AG04450 (cell line): Measurements from ENCODE around the gene ANKS1B. TPM values are rescaled to one million over a fixed set of nuclear protein-coding genes. Genes with fewer than 3 reads are reported as not detected.

Source experiments
- CTCF ChIA-PET: fragments of 300-600, 350-600 bp; formaldehyde crosslinking; extraction: SDS; loops from one replicate; lab custom pipeline; 2022; ENCODE audit warnings: antibody characterized with exemption, inconsistent platforms; lab: Charles Lee
- POLR2A ChIA-PET: fragments of 350-600 bp; formaldehyde crosslinking; extraction: SDS; loops from one replicate; lab custom pipeline; 2021; ENCODE audit warnings: antibody characterized with exemption, inconsistent platforms; lab: Yijun Ruan, JAX
- DNase-seq: peaks from one replicate; pipeline ENCODE4 v3.0.0-alpha.2; 2011; ENCODE audit warnings: low read depth, low spot score
- H3K27ac ChIP-seq: one replicate; pipeline ENCODE4 v1.5.1; 2012; ENCODE audit warnings: low read depth, low read length, control low read depth
- H3K27me3 ChIP-seq: one replicate; pipeline ENCODE4 v1.6.0; 2012; ENCODE audit warnings: low read length; ENCODE audit not compliant: control insufficient read depth, insufficient read depth
- H3K4me3 ChIP-seq: 2 replicates; pipeline ENCODE4 v1.5.1; 2011; ENCODE audit warnings: mild to moderate bottlenecking, low read depth, low read length, control low read depth
- H3K9me3 ChIP-seq: 2 replicates; pipeline ENCODE4 v1.5.1; 2012; ENCODE audit warnings: low read length; ENCODE audit not compliant: control insufficient read depth, insufficient read depth
- CTCF ChIP-seq: IDR thresholded peaks from 2 replicates; pipeline ENCODE4 v1.5.1; 2011; ENCODE audit warnings: low read depth, low read length, control low read depth, inconsistent platforms
- polyA plus RNA-seq: library from polyadenylated mRNA; depleted of rRNA; stranded (reverse); fragments of >200 nt; gene quantifications from 2 replicates; pipeline ENCODE4 v1.2.3, GENCODE V29; 2011

ANKS1B gene
- polyA plus RNA-seq, 1 experiment, result 0.22 TPM

- ChIA-PET CTCF (no interaction called here), POLR2A (no interaction called here)
- Histone ChIP-seq H3K4me3 (no peak overlapping the region), H3K9me3 (no peaks in the 10 kb centered on the region), H3K27ac (no peak overlapping the region), H3K27me3 (no peaks in the 10 kb centered on the region)
- TF ChIP-seq CTCF, result no peak
- DNase-seq, result no peak
These were observed 1036.3 kb downstream of the ANKS1B start for GRCh38 chr12:98948343-98948949.

- H3K27ac ChIP-seq, result no peak overlapping the region
- H3K27me3 ChIP-seq, result no peaks in the 10 kb centered on the region
- POLR2A ChIA-PET, result no interaction called here
- no peak overlapping the region for H3K4me3 ChIP-seq
- H3K9me3 ChIP-seq, result no peaks in the 10 kb centered on the region
- no peak for TF ChIP-seq CTCF
- DNase-seq, result no peak
- CTCF ChIA-PET, result no interaction called here
These were observed 1038.9 kb downstream of the ANKS1B start for GRCh38 chr12:98945864-98946263.

- Histone ChIP-seq H3K4me3 (no peak overlapping the region), H3K27me3 (no peaks in the 10 kb centered on the region), H3K27ac (no peak overlapping the region), H3K9me3 (no peaks in the 10 kb centered on the region)
- no peak for TF ChIP-seq CTCF
- DNase-seq, result no peak
- ChIA-PET POLR2A (no interaction called here), CTCF (interaction anchor here (0.9 to 1.8 kb wide), 5 partner anchors 14 to 229 kb away, joined by 3 to 5 read pairs (median 3); no protein-coding TSS in a partner anchor)
These were observed 1044.8 kb downstream of the ANKS1B start for GRCh38 chr12:98939926-98940325.

GRCh38 chr12:98939350-98939749 lies 1045.4 kb downstream of the ANKS1B start:
- POLR2A ChIA-PET, result no interaction called here
- CTCF ChIA-PET, result interaction anchor here (0.9 to 1.8 kb wide), 5 partner anchors 13 to 229 kb away, joined by 3 to 5 read pairs (median 3); no protein-coding TSS in a partner anchor
- DNase-seq, result no peak
- peak; percentile 60 for TF ChIP-seq CTCF
- Histone ChIP-seq H3K9me3 (no peaks in the 10 kb centered on the region), H3K4me3 (no peak overlapping the region), H3K27me3 (no peaks in the 10 kb centered on the region), H3K27ac (no peak overlapping the region)

GRCh38 chr12:98935847-98936246 lies 1048.9 kb downstream of the ANKS1B start:
- Histone ChIP-seq H3K27ac (no peak overlapping the region), H3K27me3 (no peaks in the 10 kb centered on the region), H3K9me3 (no peaks in the 10 kb centered on the region), H3K4me3 (no peak overlapping the region)
- DNase-seq, result no peak
- no peak for TF ChIP-seq CTCF
- ChIA-PET CTCF (no interaction called here), POLR2A (no interaction called here)
